ENCODE results near the gene ACBD7. TPM values are rescaled to one million over a fixed set of nuclear protein-coding genes. Genes with fewer than 3 reads are reported as not detected.
A peak's percentile ranks its signal among the peaks of the same experiment; 100 is the strongest.

Gene ACBD7
- total RNA-seq, 3 donors from 2014 or later (not counting 1 experiment from before 2014, with no cell fraction given) = 0.48 to 1.8 TPM; not detected in 1

- H3K36me3 ChIP-seq (ENCODE audit: control insufficient read depth, insufficient read depth, low read length) = no peaks in the 10 kb centered on the region
- intact Hi-C loops (cut with micrococcal nuclease) = no loop called here
- no peak overlapping the region for H3K4me3 Mint-ChIP-seq
- H3K27ac Mint-ChIP-seq = no peak overlapping the region
- no peak overlapping the region for H3K4me3 ChIP-seq (ENCODE audit: low read length)
- ATAC-seq (no peak), DNase-seq (no peak)
- H3K4me1 ChIP-seq (ENCODE audit: control insufficient read depth, insufficient read depth, low read length) = peaks cover 5% of the 10 kb centered on the region
- no peak for TF ChIP-seq CTCF (IDR thresholded peaks at IDR 0.05)
- 93% methylated on average over 7 of the region's 10 CpGs for WGBS (ENCODE audit: insufficient coverage)
- H3K36me3 Mint-ChIP-seq = no peaks in the 10 kb centered on the region
- peaks cover 0 to 6% of the 10 kb centered on the region in 2 donors for H3K27me3 Mint-ChIP-seq (ENCODE audit: low read depth in 2 of 2)
- peaks cover 8 to 9% of the 10 kb centered on the region in 2 donors for H3K4me1 Mint-ChIP-seq
- H3K9me3 ChIP-seq (ENCODE audit: control insufficient read depth, insufficient read depth, low read length) = no peaks in the 10 kb centered on the region
- H3K27ac ChIP-seq (ENCODE audit: low read length) = no peak overlapping the region
- H3K27me3 ChIP-seq (ENCODE audit: control insufficient read depth, insufficient read depth, low read length) = no peaks in the 10 kb centered on the region
- H3K9me3 Mint-ChIP-seq = no peaks in the 10 kb centered on the region
These were observed 50.2 kb downstream of the ACBD7 start for GRCh38 chr10:15038416-15038815.

- Histone ChIP-seq H3K4me3 (ENCODE audit: low read length) (no peak overlapping the region), H3K36me3 (ENCODE audit: control insufficient read depth, insufficient read depth, low read length) (no peaks in the 10 kb centered on the region), H3K9me3 (ENCODE audit: control insufficient read depth, insufficient read depth, low read length) (no peaks in the 10 kb centered on the region), H3K27ac (ENCODE audit: low read length) (no peak overlapping the region), H3K4me1 (ENCODE audit: control insufficient read depth, insufficient read depth, low read length) (peaks cover 5% of the 10 kb centered on the region), H3K27me3 (ENCODE audit: control insufficient read depth, insufficient read depth, low read length) (no peaks in the 10 kb centered on the region)
- peaks cover 8 to 9% of the 10 kb centered on the region in 2 donors for H3K4me1 Mint-ChIP-seq
- H3K36me3 Mint-ChIP-seq = no peaks in the 10 kb centered on the region
- intact Hi-C loops (cut with micrococcal nuclease) = no loop called here
- H3K9me3 Mint-ChIP-seq = no peaks in the 10 kb centered on the region
- WGBS (ENCODE audit: insufficient coverage) = 93% methylated on average over 4 of the region's 4 CpGs
- H3K27me3 Mint-ChIP-seq (ENCODE audit: low read depth in 2 of 2) = peaks cover 0 to 9% of the 10 kb centered on the region in 2 donors
- no peak for ATAC-seq
- TF ChIP-seq CTCF (IDR thresholded peaks at IDR 0.05) = no peak
- H3K4me3 Mint-ChIP-seq = no peak overlapping the region
- DNase-seq = no peak
- no peak overlapping the region for H3K27ac Mint-ChIP-seq
These were observed 50.9 kb downstream of the ACBD7 start for GRCh38 chr10:15037691-15038090.

GRCh38 chr10:15035385-15036301 is 52.9 kb downstream of the ACBD7 start:
- peaks cover 0 to 9% of the 10 kb centered on the region in 2 donors for H3K27me3 Mint-ChIP-seq (ENCODE audit: low read depth in 2 of 2)
- peaks cover 8 to 9% of the 10 kb centered on the region in 2 donors for H3K4me1 Mint-ChIP-seq
- TF ChIP-seq CTCF (IDR thresholded peaks at IDR 0.05) = no peak
- no peak overlapping the region for H3K27ac ChIP-seq (ENCODE audit: low read length)
- 52% methylated on average over 18 of the region's 18 CpGs for WGBS (ENCODE audit: insufficient coverage)
- peaks cover 5% of the 10 kb centered on the region for H3K4me1 ChIP-seq (ENCODE audit: control insufficient read depth, insufficient read depth, low read length)
- ATAC-seq (peak; percentile 41 to 61 (median 55)), DNase-seq (peak in 1 of 2 donors; percentile 5)
- H3K36me3 ChIP-seq (ENCODE audit: control insufficient read depth, insufficient read depth, low read length) = no peaks in the 10 kb centered on the region
- no peaks in the 10 kb centered on the region for H3K27me3 ChIP-seq (ENCODE audit: control insufficient read depth, insufficient read depth, low read length)
- H3K4me3 ChIP-seq (ENCODE audit: low read length) = no peak overlapping the region
- no peaks in the 10 kb centered on the region for H3K36me3 Mint-ChIP-seq
- H3K9me3 Mint-ChIP-seq = no peaks in the 10 kb centered on the region
- H3K4me3 Mint-ChIP-seq = peak overlapping the region; percentile 42
- peak overlapping the region in 1 of 2 donors; percentile 35 for H3K27ac Mint-ChIP-seq
- intact Hi-C loops (cut with micrococcal nuclease) = no loop called here
- H3K9me3 ChIP-seq (ENCODE audit: control insufficient read depth, insufficient read depth, low read length) = no peaks in the 10 kb centered on the region

Measured in natural killer cell (primary cell).